NCI-H128 (cell line): ENCODE data around the gene RHOXF2.
"Not testable (repeated sequence)": the region's sequence is repeated elsewhere in the genome, so short reads cannot be mapped to it uniquely, and the experiment has no call there.

Experiments
- DNase-seq: peaks from one replicate; lab custom pipeline; 2025; ENCODE audit not compliant: unreplicated experiment; lab: John Stamatoyannopoulos, UW

The RHOXF2 gene

GRCh38 chrX:120196626-120197283, 38.3 kb downstream of the RHOXF2 start:
- not testable (repeated sequence) for DNase-seq

GRCh38 chrX:120200851-120201250, 42.4 kb downstream of the RHOXF2 start:
- DNase-seq, result no peak

DNA sequence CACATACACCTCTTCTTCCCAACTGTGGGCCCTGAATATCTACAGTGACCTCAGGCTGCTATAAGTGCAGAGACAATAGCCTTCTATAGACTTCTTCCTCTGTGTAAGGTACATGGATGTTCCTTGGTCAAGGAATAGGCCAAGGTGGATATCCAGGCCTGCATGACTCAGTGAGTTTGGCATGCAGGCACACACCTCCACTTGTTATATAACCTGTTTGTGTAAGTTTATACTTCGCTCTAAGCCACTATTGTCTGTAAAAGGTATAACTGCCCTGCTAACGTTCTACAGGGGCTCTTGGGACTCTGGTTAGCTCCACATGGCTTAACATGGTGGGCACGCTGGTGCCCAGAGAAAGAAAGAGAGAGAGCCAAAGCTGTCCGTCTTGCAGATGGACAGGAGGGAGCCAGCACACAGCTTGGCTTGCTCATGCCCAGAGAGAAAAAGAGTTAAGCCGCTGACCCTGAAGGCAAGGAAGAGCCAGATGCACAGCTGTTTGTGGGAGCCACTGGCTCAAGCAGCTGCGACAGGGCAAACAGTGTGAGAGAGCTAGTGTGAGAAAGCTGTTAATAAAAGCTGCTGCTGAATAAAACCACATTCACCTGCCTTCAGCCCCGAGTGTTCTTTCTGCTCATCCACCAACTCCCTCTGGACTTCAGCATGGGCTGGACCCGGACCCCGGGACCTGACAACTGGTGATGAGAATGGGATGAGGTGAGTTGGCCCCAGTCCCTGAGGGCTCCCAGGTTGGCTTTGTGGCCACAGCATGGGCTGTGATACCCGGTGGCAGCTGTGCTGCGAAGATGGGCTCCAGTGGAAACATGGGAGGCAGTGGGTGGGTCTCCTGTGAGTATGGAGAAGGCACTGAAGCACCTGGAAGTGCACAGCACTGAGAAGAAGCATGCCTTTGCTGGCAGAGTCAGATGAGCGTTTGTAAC, 47.7 kb downstream of the RHOXF2 start:
- DNase-seq, result no peak

GRCh38 chrX:120207009-120207605, 48.7 kb downstream of the RHOXF2 start:
- no peak for DNase-seq

- DNase-seq, result peak; percentile 2
Observed at GRCh38 chrX:120213438-120214265, 55.2 kb downstream of the RHOXF2 start.
